B cell (primary cell): ENCODE measurements around the gene SMG9.

Experiments used
- CTCF ChIP-seq: fragments of 200-600 bp; IDR thresholded peaks from one replicate; pipeline ENCODE4 v1.8.0; 2022; ENCODE audit warnings: antibody characterized with exemption, mild to moderate bottlenecking
- EZH2 ChIP-seq: IDR thresholded peaks from 2 replicates; pipeline ENCODE4 v1.6.1; 2012; ENCODE audit warnings: borderline replicate concordance, low read depth, mild to moderate bottlenecking, moderate library complexity, low read length; ENCODE audit not compliant: insufficient read depth, poor library complexity, severe bottlenecking

- TF ChIP-seq CTCF = no peak
- TF ChIP-seq EZH2 = no peak
Observed at GRCh38 chr19:43692877-43693276, 61.9 kb downstream of the SMG9 start.
